GM23338 (cell line): Measurements from ENCODE around the gene CNTNAP4.

Source experiments
- CREB1 ChIP-seq: fragments of 250-450 bp; sonication (Bioruptor Pico); IDR thresholded peaks from 2 replicates; pipeline ENCODE4 v1.5.0; 2020; ENCODE audit warnings: low read depth, mild to moderate bottlenecking, moderate library complexity
- EZH2 ChIP-seq: fragments of 200-600 bp; sonication (generic); IDR thresholded peaks from one replicate; pipeline ENCODE4 v1.8.0; 2017; ENCODE audit warnings: antibody characterized with exemption, mild to moderate bottlenecking, low read depth; ENCODE audit not compliant: unreplicated experiment
- EZH2phosphoT487 ChIP-seq: fragments of 200-600 bp; sonication (generic); IDR thresholded peaks from one replicate; pipeline ENCODE4 v1.8.1; 2018; ENCODE audit warnings: antibody characterized with exemption; ENCODE audit not compliant: unreplicated experiment
- POLR2AphosphoS5 ChIP-seq: IDR thresholded peaks from 2 replicates; pipeline ENCODE4 v1.6.1; 2016; ENCODE audit warnings: antibody characterized with exemption, low read depth
- ZNF114 ChIP-seq: fragments of 250-450 bp; sonication (Bioruptor Pico); IDR thresholded peaks from 2 replicates; pipeline ENCODE4 v1.5.0; 2020; ENCODE audit warnings: mild to moderate bottlenecking, moderate library complexity
- TF ChIP-seq, protein P1 (sequence below), 2 experiments: fragments of 200-600 bp in 1 of 2; sonication (generic) in 1 of 2; conservative IDR thresholded peaks; 2 replicates each; pipeline versions ENCODE4 v1.5.1 to v1.6.1; 2016 to 2017; ENCODE audit warnings: antibody characterized with exemption in 2 of 2, low read depth in 2 of 2, mild to moderate bottlenecking in 2 of 2, moderate library complexity in 1 of 2
- TF ChIP-seq, protein P2 (sequence below): IDR thresholded peaks from one replicate; pipeline ENCODE4 v1.6.1; 2018; ENCODE audit warnings: antibody characterized with exemption; ENCODE audit not compliant: unreplicated experiment

DNA sequence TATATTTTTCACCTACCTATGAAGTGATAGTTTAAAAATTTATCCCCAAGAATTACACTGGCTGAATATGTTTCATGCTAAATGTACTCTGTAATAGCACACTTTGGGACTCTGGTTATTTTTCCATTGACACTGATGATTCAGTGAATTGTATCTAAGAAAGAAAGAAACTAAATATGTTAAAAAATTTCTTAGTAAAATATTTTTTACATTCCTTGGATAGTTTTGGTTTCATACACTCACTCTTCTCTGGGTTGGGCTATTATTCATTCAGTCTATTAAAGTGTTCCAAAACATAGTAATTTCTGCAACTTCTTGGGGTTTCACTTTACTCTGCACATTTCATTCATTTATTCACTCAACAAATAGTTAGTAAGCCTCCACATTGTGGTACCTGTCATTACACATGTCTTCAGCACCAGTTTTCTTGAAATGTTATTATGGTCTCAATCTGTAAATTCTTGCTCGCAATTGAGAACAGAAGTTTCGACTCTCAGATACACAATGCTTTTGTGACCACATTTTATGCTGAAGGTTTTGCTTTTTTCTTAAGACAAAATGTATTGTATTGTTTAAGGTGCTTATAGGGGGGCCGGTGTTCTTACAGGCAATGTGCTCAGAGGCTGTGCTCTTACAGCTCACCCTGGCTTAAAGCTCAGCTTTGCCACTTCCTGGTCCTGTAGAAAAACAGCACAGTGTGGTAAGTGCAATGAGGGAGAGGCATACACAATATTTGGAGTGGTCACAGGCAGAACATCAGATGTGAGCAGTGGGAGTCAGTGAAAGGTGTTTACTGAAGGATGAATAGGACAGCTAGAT, 17.4 kb downstream of the CNTNAP4 start:
- TF ChIP-seq, protein P1, sequence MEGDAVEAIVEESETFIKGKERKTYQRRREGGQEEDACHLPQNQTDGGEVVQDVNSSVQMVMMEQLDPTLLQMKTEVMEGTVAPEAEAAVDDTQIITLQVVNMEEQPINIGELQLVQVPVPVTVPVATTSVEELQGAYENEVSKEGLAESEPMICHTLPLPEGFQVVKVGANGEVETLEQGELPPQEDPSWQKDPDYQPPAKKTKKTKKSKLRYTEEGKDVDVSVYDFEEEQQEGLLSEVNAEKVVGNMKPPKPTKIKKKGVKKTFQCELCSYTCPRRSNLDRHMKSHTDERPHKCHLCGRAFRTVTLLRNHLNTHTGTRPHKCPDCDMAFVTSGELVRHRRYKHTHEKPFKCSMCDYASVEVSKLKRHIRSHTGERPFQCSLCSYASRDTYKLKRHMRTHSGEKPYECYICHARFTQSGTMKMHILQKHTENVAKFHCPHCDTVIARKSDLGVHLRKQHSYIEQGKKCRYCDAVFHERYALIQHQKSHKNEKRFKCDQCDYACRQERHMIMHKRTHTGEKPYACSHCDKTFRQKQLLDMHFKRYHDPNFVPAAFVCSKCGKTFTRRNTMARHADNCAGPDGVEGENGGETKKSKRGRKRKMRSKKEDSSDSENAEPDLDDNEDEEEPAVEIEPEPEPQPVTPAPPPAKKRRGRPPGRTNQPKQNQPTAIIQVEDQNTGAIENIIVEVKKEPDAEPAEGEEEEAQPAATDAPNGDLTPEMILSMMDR (conservative IDR thresholded peaks at IDR 0.05; ENCODE audit: low read depth in 2 of 2) = no peak
- no peak for TF ChIP-seq POLR2AphosphoS5
- TF ChIP-seq EZH2 = no peak
- TF ChIP-seq, protein P2, sequence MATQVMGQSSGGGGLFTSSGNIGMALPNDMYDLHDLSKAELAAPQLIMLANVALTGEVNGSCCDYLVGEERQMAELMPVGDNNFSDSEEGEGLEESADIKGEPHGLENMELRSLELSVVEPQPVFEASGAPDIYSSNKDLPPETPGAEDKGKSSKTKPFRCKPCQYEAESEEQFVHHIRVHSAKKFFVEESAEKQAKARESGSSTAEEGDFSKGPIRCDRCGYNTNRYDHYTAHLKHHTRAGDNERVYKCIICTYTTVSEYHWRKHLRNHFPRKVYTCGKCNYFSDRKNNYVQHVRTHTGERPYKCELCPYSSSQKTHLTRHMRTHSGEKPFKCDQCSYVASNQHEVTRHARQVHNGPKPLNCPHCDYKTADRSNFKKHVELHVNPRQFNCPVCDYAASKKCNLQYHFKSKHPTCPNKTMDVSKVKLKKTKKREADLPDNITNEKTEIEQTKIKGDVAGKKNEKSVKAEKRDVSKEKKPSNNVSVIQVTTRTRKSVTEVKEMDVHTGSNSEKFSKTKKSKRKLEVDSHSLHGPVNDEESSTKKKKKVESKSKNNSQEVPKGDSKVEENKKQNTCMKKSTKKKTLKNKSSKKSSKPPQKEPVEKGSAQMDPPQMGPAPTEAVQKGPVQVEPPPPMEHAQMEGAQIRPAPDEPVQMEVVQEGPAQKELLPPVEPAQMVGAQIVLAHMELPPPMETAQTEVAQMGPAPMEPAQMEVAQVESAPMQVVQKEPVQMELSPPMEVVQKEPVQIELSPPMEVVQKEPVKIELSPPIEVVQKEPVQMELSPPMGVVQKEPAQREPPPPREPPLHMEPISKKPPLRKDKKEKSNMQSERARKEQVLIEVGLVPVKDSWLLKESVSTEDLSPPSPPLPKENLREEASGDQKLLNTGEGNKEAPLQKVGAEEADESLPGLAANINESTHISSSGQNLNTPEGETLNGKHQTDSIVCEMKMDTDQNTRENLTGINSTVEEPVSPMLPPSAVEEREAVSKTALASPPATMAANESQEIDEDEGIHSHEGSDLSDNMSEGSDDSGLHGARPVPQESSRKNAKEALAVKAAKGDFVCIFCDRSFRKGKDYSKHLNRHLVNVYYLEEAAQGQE = no peak
- TF ChIP-seq CREB1 (CRISPR knock-in tag) = no peak
- TF ChIP-seq ZNF114 (CRISPR knock-in tag) = no peak
- TF ChIP-seq EZH2phosphoT487 = no peak
